ENCODE measurements around the gene CPNE7. TPM values are rescaled to one million over a fixed set of nuclear protein-coding genes. Genes with fewer than 3 reads are reported as not detected.

CPNE7 gene
- total and polyA plus RNA-seq, 10 of the 15 experiments (the other 5 are each of a cell fraction or from before 2014, with no cell fraction given): 0.29 to 46.9 (median 17.5) TPM

- no peak for ATAC-seq
- no peaks in the 10 kb centered on the region; a peak in 1 of 4 replicates for H3K27me3 ChIP-seq (replicated peaks in 1 of 2; ENCODE audit: control insufficient read depth in 2 of 2, insufficient read depth in 2 of 2, low read length in 1 of 2)
- POLR2A ChIA-PET: no interaction called here
- no peak overlapping the region for H3K27ac ChIP-seq (ENCODE audit: control insufficient read depth, insufficient read depth)
- in situ Hi-C loops (cut with MboI) (no loop called here), intact Hi-C loops (cut with micrococcal nuclease; ENCODE audit: unreplicated experiment) (no loop called here)
- H3K36me3 ChIP-seq (ENCODE audit: control insufficient read depth in 2 of 2, insufficient read depth in 2 of 2, low read length in 1 of 2): no peaks in the 10 kb centered on the region
- FAIRE-seq: no peak
- no peak overlapping the region for H2AFZ ChIP-seq (ENCODE audit: control insufficient read depth, low read depth, low read length)
- BruUV-seq (replicated peaks): no TSS peak
- H3K4me2 ChIP-seq (ENCODE audit: control insufficient read depth, insufficient read depth): no peak overlapping the region
- no peak overlapping the region for H3K9ac ChIP-seq (ENCODE audit: control insufficient read depth, insufficient read depth, low read length)
- SMC1A ChIA-PET (ENCODE audit: uncharacterized antibody, unreplicated experiment): no interaction called here
- H3K9me3 ChIP-seq (replicated peaks; ENCODE audit: control insufficient read depth, insufficient read depth, low read length): peaks cover 2% of the 10 kb centered on the region; the same call in 1 of the 3 replicates
- no peaks in the 10 kb centered on the region for H4K20me1 ChIP-seq (ENCODE audit: control insufficient read depth, insufficient read depth)
- TF ChIP-seq ATF7 (IDR thresholded peaks at IDR 0.05; ENCODE audit: low read depth) (no peak), MTA3 (IDR thresholded peaks at IDR 0.05; ENCODE audit: borderline replicate concordance, low read length) (no peak), PBX3 (IDR thresholded peaks at IDR 0.05; ENCODE audit: insufficient replicate concordance, low read depth, low read length) (no peak), SKIL (IDR thresholded peaks at IDR 0.05; ENCODE audit: low read depth, poor library complexity, severe bottlenecking) (no peak), SMC3 (IDR thresholded peaks at IDR 0.05; ENCODE audit: borderline replicate concordance, low read length) (no peak), RCOR1 (conservative IDR thresholded peaks at IDR 0.05; ENCODE audit: low read depth, low read length) (no peak), KAT2A (conservative IDR thresholded peaks at IDR 0.05; ENCODE audit: control insufficient read depth, low read depth, low read length) (no peak), SRF (IDR thresholded peaks at IDR 0.05; ENCODE audit: low read depth in 2 of 2, low read length in 2 of 2) (no peak)
- H3K79me2 ChIP-seq (ENCODE audit: control insufficient read depth, insufficient read depth, low read length): no peaks in the 10 kb centered on the region
- no peaks in the 10 kb centered on the region for H3K4me1 ChIP-seq (ENCODE audit: control insufficient read depth, insufficient read depth, low read length)
- CTCF ChIA-PET: interaction anchor here (1.0 kb wide), 1 partner anchor 39 kb away, joined by 4 read pairs; no protein-coding TSS in a partner anchor
- DNase-seq (ENCODE audit: low read depth, low spot score): no peak
- RAD21 ChIA-PET (ENCODE audit: unreplicated experiment): no interaction called here
- no peak overlapping the region for H3K4me3 ChIP-seq
- WGBS (ENCODE audit: insufficient coverage, insufficient replicate concordance, low lambda C conversion rate, missing lambda C conversion rate): 74% methylated on average over 5 of the region's 6 CpGs
These were observed 63.8 kb downstream of the CPNE7 start for GRCh38 chr16:89639385-89639784.

Data from GM12878 (cell line).